NCI-H2196 treated with DMSO at 0.1 percent for 48 hours (cell line): ENCODE data around the gene SORCS2.

Experiments
- DNase-seq: peaks from one replicate; lab custom pipeline; 2025; ENCODE audit not compliant: unreplicated experiment; lab: John Stamatoyannopoulos, UW

Gene SORCS2

DNA sequence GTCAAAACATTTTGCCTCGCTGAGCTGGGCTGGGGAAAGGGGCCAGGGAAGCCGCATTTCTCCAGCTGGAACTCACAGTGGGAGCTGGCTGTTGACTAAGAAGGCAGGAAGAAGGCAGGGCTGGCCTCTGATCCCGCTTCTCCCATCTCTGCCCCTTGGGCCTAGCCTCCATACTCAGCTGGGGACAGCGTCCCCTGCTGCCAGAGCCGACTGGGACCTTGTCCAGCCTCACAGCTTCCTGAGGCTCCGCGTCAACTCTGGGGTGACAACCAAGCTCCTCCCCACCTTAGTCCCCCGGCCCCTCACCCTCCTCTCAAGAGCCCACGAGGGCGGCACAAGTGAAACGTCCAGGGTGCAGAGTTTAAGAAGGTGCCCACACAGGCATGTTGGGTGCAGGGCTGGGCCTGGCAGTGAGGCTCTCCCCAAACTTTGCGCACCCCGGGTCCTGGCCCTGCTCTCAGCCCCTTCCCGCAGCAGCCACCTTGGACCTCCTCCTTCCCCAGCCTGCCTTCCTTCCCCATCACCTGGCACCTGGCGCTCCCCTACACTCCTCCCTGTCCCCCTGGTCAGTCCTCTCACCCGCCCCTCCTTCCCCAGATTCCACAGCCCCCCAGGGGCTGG is 141.6 kb downstream of the SORCS2 start:
- DNase-seq: no peak

DNA sequence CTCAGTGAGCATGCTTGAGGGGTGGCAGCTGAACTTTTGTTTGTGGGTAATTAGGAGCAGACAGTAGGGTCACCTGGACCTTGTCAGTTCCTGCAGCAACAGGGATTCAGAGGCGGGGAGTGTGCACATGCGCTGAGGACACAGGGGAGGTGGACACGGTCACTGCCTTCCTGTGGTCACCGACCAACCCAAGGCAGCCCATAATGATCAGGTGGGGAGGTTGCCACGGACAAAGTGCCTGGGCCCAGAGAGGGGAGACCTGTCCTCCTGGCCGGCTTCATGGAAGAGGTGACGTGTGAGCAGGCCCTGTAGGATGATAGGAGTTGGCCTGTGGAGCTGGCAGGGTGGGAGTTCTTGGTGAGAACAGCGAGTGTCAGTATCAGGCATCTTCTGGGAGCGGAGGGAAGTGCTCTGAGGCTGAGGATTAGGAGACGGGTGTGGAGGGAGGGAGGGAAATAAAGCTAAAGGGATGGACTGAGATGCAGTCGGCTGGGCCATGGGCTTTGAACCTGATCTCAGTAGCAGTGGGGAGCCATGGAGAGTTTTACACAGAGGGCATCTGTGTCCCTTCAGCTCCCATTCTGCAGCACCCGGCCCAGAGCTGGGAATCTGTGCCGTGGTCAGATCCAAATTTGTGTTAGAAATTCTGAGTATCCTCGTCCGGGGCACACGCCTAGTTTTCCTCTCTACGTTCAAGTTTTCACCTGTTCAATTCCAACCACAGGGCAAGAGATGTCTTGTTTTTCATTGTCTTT is 142.4 kb downstream of the SORCS2 start:
- DNase-seq: no peak

GRCh38 chr4:7335344-7336066 is 143.2 kb downstream of the SORCS2 start:
- DNase-seq: no peak

- no peak for DNase-seq
Measured at GRCh38 chr4:7336067-7336569, 143.8 kb downstream of the SORCS2 start.

GRCh38 chr4:7336732-7337131 is 144.4 kb downstream of the SORCS2 start:
- no peak for DNase-seq

GRCh38 chr4:7337196-7338058 is 145.1 kb downstream of the SORCS2 start:
- no peak for DNase-seq

GRCh38 chr4:7338059-7338452 is 145.7 kb downstream of the SORCS2 start:
- DNase-seq: no peak

DNA sequence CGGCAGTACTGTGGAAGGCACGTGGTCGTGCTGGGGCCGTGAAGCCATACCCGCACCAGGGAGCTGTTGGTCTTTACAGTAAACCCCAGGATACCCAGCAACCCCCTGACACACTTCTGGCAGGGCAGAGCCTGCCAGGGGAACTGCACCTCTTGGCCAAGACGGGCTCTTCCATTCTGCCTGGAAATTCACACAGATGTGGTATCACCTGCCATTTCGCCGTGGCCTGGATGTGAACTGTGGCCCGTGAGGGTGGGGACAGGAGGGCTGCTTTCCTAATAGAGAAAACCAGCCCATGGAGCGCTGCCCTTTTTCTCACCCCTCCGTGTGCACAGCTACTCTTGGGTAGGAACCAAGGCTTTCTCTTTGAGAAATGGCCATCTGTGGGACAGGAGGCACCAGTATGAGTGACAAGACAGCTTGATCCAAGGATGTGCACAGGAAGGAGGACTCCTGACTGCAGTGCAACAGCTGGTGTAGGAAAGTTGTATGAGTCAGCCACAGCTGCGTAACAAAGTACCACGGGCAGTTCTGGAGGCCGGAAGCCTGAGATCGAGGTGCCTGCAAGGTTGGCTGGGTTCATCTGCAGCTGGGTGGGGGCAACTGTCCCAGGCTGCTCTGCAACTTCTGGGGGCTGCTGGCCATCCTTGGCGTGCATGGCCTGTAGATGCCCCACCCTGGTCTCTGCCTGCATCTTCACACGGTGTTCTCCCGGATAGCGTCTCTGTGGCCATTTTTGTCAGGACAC is 146.7 kb downstream of the SORCS2 start:
- no peak for DNase-seq

DNA sequence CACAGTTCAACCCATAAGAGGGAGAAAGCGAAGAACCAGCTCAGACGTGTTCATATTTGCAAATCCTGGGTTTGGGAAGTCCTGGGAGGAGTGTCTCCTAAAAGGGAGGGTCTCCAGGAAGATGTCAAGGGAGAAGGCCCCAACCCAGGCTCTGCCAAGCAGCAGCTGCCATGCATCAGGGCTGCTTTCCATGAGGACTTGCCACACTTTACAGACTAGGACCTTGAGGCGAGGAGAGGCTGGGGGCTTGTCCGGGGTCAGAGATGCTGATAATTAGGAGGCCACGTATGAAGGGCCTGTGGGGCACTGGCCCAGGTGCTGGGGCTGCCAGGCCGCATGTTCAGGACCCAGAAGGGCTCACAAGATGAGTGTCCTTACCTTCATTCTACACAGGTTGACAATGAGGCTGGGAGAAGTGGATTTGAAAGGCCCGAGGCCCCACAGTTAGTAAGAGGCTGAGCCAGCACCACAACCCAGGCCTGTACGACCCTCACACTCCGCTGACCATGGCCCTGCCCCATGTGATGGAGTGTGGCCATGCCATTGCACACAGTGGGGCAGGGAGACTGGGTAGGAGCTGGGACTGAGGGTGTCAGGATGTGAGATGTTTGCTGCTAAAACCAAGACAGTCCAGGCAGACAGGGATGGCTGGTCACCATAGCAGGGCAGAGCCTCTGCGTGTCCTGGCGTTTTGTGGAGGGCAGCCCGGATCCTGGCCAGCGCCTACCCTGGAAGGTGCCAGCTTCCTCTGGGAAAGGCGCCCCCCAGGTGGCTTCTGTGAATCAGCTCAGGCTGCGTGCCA is 147.6 kb downstream of the SORCS2 start:
- no peak for DNase-seq

DNA sequence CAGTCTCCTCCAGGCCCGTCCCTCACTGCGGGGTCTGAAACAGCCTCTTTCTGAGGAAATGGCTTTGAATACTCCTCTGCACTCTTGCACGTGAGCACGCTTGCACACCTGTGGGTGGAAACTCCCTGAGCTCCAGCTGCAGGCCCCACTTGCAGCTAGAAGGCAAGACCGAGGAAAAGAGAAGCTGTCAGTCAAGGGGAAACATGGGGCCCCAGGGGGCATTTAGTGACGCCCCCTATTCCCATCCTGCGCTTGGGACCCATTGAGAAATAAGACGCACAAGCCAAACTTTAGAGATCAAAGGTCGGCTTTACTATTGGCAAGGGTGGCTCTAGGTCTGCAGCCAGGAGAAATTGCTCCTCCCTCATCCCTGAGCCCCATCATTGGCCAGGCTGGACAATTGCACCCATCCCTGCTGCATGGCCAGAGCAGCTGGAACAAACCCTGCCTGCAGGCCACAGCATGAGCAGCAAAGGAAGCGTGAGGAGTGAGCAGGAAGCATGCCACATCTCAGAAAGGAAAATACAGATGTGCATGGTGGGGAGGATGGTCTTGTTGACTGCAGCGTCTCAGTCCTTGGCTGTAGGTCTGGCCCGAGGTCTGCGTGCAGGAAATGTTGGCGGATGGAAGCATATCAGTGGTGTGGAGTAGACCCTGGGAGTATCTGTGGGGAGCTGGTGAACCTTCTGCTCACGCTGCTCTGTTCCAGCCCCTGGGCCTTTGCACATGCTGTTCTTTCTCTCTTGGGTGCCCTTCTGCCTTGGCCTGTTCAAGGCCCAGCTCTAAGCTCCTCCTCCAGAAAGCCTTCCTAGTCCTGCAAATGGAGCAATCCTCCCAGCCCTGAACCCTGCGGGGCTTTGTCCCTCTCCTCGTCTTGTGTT is 148.5 kb downstream of the SORCS2 start:
- DNase-seq: no peak

GRCh38 chr4:7341491-7342222 is 149.3 kb downstream of the SORCS2 start:
- no peak for DNase-seq

DNA sequence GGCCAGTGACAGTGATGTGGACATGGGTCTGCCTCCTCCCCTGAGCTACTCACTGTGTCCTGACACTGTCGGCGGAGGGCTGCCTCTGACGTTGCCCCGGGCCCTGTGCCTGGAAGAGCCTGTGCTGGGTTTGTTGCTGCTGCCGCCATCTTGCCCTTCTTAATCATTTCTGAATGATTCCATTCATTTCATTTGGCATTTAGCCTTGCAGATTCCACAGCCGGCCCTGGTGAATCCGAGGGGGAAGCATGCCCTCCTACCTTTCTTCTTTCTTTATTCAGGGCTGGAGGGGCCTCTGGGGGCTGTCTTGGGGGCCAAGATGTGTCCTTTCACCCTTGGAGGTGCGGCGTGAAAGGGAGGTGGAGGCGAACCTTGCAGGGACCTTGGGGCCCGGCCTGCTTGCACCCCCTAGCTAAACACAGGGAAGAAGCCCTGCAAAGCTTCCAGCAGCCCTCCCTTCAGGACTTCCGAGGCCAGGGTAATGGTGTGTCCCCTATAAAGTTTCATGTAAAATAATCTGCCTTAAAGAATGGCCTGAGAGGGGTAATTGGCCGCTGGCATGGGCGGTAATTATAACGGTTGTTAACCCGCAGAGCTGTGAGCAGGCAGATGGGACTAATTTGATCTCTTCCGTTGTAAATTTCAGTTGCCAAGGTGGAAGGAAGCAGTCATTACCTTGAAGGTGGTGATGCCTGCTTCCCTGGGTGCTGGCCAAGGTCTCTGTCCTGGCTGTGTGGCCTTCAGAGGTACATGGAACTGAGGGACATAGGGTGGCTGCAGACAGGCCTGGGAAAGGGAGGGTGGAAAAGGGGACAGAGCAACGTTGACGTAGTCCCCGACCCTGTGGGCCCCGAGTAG is 150.1 kb downstream of the SORCS2 start:
- no peak for DNase-seq

GRCh38 chr4:7343081-7343655 is 150.8 kb downstream of the SORCS2 start:
- no peak for DNase-seq

DNA sequence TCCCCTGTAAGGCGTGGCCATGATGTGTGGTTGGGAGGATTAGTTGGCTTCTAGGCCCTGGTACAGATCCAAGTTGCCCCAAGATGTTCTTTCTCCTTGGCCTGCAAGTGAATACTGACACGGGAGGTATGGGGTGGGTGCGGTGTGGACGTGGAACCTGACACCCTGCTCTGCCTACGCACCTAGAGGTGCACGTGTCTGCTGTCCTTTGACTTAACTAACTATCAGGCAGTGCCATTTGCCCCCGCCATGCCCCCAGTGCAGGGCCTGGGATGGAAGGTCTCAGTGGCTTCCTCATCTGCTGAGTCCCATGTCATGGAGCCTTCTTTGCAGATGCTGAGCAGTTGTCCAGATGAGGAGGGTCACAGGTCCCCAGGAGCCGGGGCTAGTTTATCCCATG is 151.6 kb downstream of the SORCS2 start:
- no peak for DNase-seq

DNA sequence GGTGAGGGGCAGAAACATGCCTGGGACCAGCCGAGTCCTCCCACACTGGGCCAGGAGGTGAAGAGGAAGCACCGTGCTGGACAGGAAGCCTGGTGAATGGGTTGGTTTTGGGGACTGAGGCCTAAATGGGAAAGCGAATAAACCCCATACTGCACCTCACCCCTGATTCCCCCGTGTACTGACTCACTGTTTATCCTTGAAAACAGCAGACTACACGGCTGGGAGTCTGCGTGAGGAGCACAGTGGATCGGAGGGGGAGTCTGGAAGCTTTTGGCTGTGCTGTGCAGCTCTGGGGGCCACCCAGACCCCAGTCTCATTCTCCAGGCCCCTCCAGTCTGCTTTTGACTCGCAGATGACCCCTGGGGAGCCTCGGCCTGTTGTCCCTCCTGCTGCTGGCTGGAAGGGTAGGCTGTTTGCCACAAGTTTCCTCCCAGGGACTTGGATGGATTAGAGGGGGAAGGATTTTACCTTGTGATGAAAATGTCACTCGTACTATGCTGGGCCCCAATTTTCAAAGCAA is 152.4 kb downstream of the SORCS2 start:
- no peak for DNase-seq

DNA sequence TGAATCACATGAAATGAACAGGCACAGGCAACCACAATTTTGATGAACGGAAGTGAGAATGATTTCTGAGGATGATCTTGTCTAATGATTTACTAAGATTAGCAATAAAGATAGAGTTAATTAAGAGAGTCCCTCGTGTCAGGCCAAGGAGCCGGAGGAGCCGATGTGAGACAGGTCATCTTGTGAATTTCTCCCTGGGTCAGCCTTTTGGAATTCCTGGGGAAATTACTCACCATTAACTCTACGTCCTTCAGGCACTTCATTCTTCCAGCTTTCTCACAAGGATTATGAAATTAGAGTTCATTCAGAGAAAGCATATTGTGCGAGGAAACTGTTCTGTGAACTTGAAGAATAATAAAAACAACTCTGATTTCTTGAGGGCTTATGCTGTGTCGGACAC is 155.6 kb downstream of the SORCS2 start:
- no peak for DNase-seq
